Prostate gland (tissue), 2 donors: ENCODE data around the gene XCL2.
"Not testable (repeated sequence)": the region's sequence is repeated elsewhere in the genome, so short reads cannot be mapped to it uniquely, and the experiment has no call there.

ENCODE experiments used
- CTCF ChIP-seq, 4 experiments: fragments of 200-600 bp in 2 of 4; fragments of 450-650 bp in 2 of 4; sonication (generic) in 2 of 4; IDR thresholded peaks; 1 replicate in 3 of 4; 2 replicates in 1 of 4; pipeline ENCODE4 v1.5.1; 2016 to 2019; ENCODE audit warnings: antibody characterized with exemption in 4 of 4, mild to moderate bottlenecking in 2 of 4, moderate library complexity in 2 of 4
- POLR2A ChIP-seq: fragments of 450-650 bp; IDR thresholded peaks from one replicate; pipeline ENCODE4 v1.6.1; 2016; ENCODE audit warnings: antibody characterized with exemption, mild to moderate bottlenecking
- POLR2AphosphoS5 ChIP-seq: sonication (generic); formaldehyde crosslinking; IDR thresholded peaks from one replicate; pipeline ENCODE4 v1.6.1; 2017; ENCODE audit warnings: antibody characterized with exemption

- not testable (repeated sequence) for TF ChIP-seq POLR2AphosphoS5; CTCF (IDR thresholded peaks at IDR 0.05); POLR2A
These were observed 34.9 kb upstream of the XCL2 start for GRCh38 chr1:168578531-168579185.
